Mucosa of stomach (tissue), 1 donor: ENCODE results near the gene NR1D2.
A peak's percentile ranks its signal among the peaks of the same experiment; 100 is the strongest.

Experiments used
- H3K27me3 ChIP-seq: one replicate; pipeline ENCODE4 v1.7.0; 2013; ENCODE audit warnings: mild to moderate bottlenecking, low read length; ENCODE audit not compliant: control insufficient read depth, insufficient read depth
- H3K36me3 ChIP-seq: one replicate; pipeline ENCODE4 v1.7.0; 2013; ENCODE audit warnings: low read length; ENCODE audit not compliant: control insufficient read depth, insufficient read depth
- H3K4me1 ChIP-seq: one replicate; pipeline ENCODE4 v1.7.0; 2013; ENCODE audit warnings: mild to moderate bottlenecking, low read length; ENCODE audit not compliant: control insufficient read depth, insufficient read depth
- H3K4me3 ChIP-seq: one replicate; pipeline ENCODE4 v1.7.0; 2013; ENCODE audit warnings: low read length
- H3K9ac ChIP-seq: one replicate; pipeline ENCODE4 v1.7.0; 2013; ENCODE audit warnings: mild to moderate bottlenecking, low read length, moderate library complexity
- H3K9me3 ChIP-seq: one replicate; pipeline ENCODE4 v1.7.0; 2013; ENCODE audit warnings: mild to moderate bottlenecking, low read length, moderate library complexity; ENCODE audit not compliant: control insufficient read depth
- donor health status: Pancreatic carcinoma.

The NR1D2 gene

DNA sequence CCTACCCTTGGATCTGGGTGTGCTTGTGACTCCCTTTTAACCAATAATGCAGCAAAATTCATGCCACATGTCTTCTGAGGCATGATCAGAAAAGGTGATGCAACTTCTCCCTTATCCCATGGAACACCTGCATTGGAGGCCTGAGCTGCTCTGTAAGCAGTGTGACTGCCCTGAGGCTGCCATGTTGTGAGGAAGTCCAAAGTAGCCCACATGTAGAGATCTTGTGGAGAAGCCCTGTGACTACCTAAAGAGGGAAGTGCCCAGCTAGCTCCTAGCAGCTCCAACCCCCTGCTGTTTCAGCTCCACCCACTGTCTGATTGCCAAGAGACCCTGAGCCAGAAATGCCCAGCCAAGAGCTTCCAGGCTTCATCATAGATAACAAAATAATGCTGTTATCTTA lies 6.4 kb upstream of the NR1D2 start:
- no peak overlapping the region for H3K9ac ChIP-seq
- H3K4me1 ChIP-seq = no peaks in the 10 kb centered on the region
- no peaks in the 10 kb centered on the region for H3K9me3 ChIP-seq
- no peaks in the 10 kb centered on the region for H3K36me3 ChIP-seq
- H3K27me3 ChIP-seq = no peaks in the 10 kb centered on the region
- H3K4me3 ChIP-seq = no peak overlapping the region

DNA sequence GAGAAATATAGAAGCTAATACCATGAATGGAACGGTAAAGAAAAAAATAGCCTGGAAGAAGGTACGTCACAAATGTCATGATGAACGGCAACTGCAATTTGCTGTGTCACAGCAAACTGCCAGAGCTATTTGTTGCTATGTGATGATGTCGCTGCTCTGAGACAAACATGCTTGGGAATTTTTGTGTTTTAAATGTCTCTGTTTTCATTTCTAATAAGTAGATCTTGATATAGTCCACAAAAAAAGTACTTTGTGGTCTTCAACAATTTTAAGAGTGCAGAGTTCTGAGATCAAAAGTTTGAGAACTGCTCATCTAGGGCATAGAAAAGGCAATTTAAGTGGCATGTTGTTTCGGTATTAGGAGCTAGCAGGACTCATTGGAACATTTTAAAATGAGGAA lies 4.3 kb upstream of the NR1D2 start:
- Histone ChIP-seq H3K4me1 (no peaks in the 10 kb centered on the region), H3K9ac (no peak overlapping the region), H3K9me3 (no peaks in the 10 kb centered on the region), H3K36me3 (no peaks in the 10 kb centered on the region), H3K4me3 (no peak overlapping the region), H3K27me3 (no peaks in the 10 kb centered on the region)

DNA sequence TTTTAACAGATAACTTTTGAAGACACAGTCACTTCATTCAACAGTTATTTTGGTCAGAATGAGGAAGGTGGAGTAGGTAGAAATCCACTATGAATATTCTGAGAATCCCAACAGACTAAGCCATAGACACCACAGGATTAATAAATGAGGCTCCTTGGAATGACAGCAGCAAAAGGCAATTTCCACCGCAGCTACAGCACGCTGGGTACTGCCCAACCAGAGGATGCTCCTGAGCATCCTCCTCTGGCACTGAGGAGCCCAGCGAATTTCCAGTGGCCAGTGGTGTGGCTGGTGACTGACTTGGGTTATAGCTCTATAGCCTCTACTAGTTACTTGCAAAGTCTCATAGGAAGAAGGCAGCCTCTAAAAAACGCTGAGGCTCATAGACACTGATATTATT lies 3.6 kb upstream of the NR1D2 start:
- Histone ChIP-seq H3K36me3 (no peaks in the 10 kb centered on the region), H3K4me3 (no peak overlapping the region), H3K27me3 (no peaks in the 10 kb centered on the region), H3K4me1 (no peaks in the 10 kb centered on the region), H3K9ac (no peak overlapping the region), H3K9me3 (no peaks in the 10 kb centered on the region)

DNA sequence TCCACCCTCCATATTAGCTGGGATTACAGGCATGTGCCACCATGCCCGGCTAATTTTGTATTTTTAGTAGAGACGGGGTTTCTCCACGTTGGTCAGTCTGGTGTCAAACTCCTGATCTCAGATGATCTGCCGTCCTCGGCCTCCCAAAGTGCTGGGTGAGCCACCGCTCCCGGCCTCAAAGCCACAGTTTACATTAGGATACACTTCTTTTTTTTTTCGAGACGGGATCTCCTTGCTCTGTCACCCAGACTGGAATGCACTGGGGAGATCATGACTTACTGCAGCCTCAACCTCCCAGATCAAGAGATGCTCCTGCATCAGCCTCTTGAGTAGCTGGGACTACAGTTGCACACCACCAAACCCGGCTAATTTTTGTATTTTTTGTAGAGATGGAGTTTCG lies 2.5 kb upstream of the NR1D2 start:
- Histone ChIP-seq H3K4me1 (peaks cover 6% of the 10 kb centered on the region), H3K4me3 (no peak overlapping the region), H3K9me3 (no peaks in the 10 kb centered on the region), H3K27me3 (no peaks in the 10 kb centered on the region), H3K9ac (no peak overlapping the region), H3K36me3 (no peaks in the 10 kb centered on the region)

DNA sequence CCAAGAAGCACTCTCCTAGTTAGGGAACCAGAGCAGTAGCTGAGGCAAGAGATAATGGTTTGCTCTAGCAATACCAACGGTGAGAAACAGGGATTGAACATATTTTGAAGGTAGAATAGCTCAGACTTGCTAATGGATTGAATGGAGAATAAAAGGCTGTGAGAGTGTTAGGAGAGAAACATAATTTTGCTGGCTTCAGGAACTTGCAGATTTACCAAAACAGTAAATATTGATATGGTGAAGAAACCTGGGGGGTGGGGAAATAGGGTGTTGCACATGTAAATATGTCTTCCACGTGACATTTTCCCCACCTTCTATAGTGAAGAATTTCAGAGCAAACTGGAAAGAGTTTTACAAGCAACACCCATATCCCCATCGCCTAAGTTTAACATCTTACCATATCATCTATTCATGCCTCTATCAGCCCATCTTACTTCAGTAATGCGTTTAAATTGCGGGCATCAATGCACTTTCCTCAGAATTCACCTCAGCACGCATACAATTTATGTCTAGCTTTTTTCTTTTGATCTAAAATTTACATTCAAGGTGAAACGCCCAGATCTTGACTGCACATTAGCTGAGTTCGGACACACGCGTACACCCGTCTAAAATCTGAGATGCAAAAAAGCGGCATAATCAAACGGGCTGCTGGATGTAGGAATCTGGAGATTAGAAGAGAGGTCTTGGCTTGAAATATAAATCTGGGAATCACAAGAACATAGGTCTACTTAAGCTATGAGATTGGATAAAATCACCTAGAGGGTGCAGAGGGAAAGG lies 891 bp upstream of the NR1D2 start:
- no peaks in the 10 kb centered on the region for H3K36me3 ChIP-seq
- no peaks in the 10 kb centered on the region for H3K27me3 ChIP-seq
- no peak overlapping the region for H3K9ac ChIP-seq
- no peaks in the 10 kb centered on the region for H3K9me3 ChIP-seq
- H3K4me3 ChIP-seq = no peak overlapping the region
- H3K4me1 ChIP-seq = peaks cover 22% of the 10 kb centered on the region

DNA sequence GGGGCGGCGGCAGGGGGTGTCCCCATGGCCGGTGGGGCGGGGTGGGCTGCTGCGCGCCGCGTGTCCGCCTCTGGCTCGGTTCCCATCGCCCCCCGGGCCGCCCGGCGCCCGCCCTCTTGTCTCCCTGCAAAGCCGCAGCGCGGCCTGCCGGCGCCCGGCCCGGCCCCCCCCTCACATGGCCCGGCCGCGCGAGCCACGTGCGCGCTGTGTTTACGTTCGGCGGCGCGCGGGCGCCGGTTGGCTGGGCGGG lies 502 bp downstream of the NR1D2 start:
- no peaks in the 10 kb centered on the region for H3K9me3 ChIP-seq
- no peak overlapping the region for H3K4me3 ChIP-seq
- H3K36me3 ChIP-seq = no peaks in the 10 kb centered on the region
- peaks cover 36% of the 10 kb centered on the region for H3K4me1 ChIP-seq
- no peaks in the 10 kb centered on the region for H3K27me3 ChIP-seq
- peak overlapping the region; percentile 55 for H3K9ac ChIP-seq

DNA sequence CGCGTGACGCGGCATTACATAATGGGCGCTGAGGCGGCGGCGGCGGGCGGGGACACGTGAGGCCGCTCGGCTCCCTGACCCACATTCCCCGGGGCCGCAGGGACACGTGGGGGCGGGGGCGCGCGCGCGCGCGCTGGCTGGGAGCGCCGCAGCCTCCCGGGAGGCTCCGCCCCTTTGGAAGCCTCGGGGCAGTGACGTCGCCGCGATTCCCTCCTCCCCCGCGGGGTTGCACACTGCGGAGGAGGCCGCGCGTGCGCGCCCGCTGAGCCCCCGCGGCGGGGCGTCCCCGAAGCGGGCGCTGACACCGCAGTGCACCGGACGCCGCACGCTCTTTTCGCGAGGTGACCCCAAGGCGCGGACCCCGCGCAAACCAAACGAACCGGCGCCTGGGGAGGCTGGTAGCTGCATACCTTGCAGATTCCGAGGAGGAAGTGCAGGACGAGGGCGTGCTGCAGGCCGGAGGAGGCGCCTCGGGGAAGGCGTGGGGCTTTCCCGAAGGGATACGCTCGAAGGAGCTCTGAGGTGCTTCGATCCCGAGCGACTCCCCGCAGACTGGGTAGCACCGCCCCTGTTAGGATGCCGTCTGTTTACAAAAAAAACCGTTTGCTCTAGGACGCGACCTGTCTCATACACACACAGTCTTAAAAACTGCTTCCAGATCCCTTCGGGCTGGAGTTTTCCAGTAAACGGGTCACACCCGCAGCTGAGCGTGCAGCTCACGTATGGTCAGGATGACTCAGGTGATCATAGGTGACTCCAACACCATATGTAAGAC lies 1.0 kb downstream of the NR1D2 start:
- Histone ChIP-seq H3K4me1 (peaks cover 40% of the 10 kb centered on the region), H3K9me3 (no peaks in the 10 kb centered on the region), H3K4me3 (peak overlapping the region; percentile 90), H3K27me3 (no peaks in the 10 kb centered on the region), H3K9ac (peak overlapping the region; percentile 80), H3K36me3 (no peaks in the 10 kb centered on the region)

DNA sequence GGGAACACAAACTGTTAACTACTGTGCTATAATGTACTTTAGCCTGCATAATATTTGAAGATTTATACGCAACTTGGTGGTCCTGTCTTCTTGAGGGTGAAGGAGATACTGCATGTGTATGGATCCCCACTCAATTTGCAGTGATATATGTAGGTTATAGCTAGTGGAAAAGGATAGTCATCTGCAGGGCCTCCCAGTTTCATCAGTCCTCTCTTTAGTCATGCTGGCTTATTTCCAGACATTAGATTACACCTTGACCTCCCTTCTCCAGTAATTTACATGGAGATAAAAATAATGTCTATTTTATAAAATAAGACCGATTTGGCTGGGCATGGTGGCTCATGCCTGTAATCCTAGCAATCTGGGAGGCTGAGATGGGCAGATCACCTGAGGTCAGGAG lies 3.7 kb downstream of the NR1D2 start:
- no peak overlapping the region for H3K9ac ChIP-seq
- peaks cover 49% of the 10 kb centered on the region for H3K4me1 ChIP-seq
- no peak overlapping the region for H3K4me3 ChIP-seq
- no peaks in the 10 kb centered on the region for H3K27me3 ChIP-seq
- no peaks in the 10 kb centered on the region for H3K9me3 ChIP-seq
- no peaks in the 10 kb centered on the region for H3K36me3 ChIP-seq

DNA sequence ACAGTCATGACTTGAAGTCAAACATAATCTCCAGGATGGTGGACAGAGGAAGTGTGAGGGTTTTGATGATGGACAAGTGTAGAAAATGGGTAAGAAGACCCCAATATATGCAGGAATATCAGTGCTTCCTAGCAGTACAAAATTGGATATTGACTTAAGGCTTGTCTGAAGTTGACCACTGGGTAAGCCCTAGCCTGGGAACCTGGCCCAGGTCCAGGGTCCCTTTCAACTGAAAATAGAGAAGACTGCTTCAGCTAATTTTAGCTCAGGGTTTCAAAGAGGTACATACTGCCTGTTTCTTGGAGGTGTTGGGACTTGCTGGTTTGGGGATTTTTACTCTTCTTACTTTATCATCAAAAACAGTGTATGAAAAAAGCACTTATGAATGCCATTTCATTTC lies 4.7 kb downstream of the NR1D2 start:
- Histone ChIP-seq H3K27me3 (no peaks in the 10 kb centered on the region), H3K9me3 (no peaks in the 10 kb centered on the region), H3K4me3 (no peak overlapping the region), H3K9ac (no peak overlapping the region), H3K36me3 (no peaks in the 10 kb centered on the region), H3K4me1 (peaks cover 57% of the 10 kb centered on the region)

DNA sequence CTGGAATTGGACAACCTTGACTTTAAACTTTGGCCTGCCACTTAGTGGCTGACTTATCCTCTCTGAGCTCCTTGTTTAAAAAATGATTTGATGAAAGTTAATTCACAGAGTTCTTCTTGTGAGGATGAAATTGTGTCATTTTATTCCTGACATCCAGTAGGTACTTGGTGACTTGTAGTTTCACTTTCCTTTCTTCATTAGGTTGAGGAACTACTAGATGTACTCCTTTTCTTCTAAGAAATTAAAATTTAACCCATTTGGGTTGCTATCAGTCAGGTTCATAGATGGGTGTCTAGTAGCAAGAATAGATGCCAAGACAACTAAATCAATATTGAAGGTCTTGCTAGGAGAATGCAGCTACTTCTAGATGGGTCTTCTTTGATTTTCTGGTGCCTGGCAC lies 5.2 kb downstream of the NR1D2 start:
- Histone ChIP-seq H3K4me3 (no peak overlapping the region), H3K36me3 (no peaks in the 10 kb centered on the region), H3K9ac (no peak overlapping the region), H3K4me1 (peaks cover 62% of the 10 kb centered on the region), H3K27me3 (no peaks in the 10 kb centered on the region), H3K9me3 (no peaks in the 10 kb centered on the region)

DNA sequence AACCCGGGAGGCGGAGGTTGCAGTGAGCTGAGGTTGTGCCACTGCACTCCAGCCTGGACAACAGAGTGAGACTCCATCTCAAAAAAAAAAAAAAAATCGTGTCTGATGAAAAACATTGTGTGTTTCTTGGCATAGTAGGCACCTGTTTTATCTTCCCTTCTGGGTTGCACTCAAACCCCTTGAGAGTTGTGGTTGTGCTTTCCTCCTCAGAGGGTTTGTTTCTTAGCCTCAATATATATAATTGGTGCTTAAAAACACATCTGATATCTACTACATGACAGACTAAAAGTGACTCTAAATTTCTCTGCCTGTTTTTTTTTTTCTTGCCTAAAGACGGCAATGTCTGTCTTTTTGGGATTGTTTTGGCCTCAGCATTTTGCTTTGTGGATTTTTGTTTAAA lies 7.6 kb downstream of the NR1D2 start:
- Histone ChIP-seq H3K9me3 (no peaks in the 10 kb centered on the region), H3K36me3 (no peaks in the 10 kb centered on the region), H3K4me1 (peaks cover 58% of the 10 kb centered on the region), H3K9ac (no peak overlapping the region), H3K4me3 (no peak overlapping the region), H3K27me3 (no peaks in the 10 kb centered on the region)

DNA sequence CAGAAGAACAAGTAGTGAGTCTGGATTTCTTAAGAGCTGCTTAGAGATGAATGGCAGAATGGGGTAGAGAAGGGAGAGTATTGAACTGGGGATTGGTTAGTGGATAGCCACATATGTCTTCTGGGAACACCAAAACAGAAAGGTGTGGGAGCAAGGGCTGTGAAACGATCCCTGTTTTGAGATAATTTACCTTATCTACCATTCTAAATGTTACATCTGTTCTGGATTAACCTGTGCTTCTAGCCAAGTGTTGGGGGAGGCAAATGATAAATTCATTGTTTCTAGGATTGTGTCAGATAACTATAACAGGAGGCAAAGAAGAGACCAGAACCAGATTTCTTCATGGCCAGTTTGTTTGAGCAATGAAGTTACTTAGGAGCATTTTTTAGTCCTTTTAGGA lies 8.4 kb downstream of the NR1D2 start:
- Histone ChIP-seq H3K9me3 (no peaks in the 10 kb centered on the region), H3K4me1 (peaks cover 57% of the 10 kb centered on the region), H3K4me3 (no peak overlapping the region), H3K36me3 (no peaks in the 10 kb centered on the region), H3K27me3 (no peaks in the 10 kb centered on the region), H3K9ac (no peak overlapping the region)
